ENCODE results near the gene FOXP1. TPM values are rescaled to one million over a fixed set of nuclear protein-coding genes. Genes with fewer than 3 reads are reported as not detected.

The FOXP1 gene
- total RNA-seq, 1 donor from 2014 or later, result 107 TPM

DNA sequence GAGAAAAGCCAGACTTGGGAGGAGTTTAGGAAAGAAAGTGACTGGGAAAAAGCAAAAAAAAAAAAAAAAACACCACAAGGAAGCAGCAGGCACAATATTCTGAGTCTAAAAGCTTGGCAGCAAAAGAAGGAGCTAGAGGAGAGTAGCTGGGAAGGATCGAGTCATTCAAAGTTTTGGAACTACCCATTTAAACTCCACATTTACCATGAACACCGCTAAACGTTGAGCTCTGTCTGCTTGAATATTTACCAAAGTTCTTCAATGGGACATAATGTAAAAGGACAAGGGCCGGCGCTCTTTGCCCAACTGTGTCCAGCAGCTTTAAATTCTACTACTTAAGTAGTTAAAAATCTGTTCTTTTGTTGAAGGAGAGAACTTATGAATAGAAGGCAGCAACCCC is 481.9 kb downstream of the FOXP1 start:
- no peak for FAIRE-seq
- TF ChIP-seq, protein P1, sequence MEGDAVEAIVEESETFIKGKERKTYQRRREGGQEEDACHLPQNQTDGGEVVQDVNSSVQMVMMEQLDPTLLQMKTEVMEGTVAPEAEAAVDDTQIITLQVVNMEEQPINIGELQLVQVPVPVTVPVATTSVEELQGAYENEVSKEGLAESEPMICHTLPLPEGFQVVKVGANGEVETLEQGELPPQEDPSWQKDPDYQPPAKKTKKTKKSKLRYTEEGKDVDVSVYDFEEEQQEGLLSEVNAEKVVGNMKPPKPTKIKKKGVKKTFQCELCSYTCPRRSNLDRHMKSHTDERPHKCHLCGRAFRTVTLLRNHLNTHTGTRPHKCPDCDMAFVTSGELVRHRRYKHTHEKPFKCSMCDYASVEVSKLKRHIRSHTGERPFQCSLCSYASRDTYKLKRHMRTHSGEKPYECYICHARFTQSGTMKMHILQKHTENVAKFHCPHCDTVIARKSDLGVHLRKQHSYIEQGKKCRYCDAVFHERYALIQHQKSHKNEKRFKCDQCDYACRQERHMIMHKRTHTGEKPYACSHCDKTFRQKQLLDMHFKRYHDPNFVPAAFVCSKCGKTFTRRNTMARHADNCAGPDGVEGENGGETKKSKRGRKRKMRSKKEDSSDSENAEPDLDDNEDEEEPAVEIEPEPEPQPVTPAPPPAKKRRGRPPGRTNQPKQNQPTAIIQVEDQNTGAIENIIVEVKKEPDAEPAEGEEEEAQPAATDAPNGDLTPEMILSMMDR (IDR thresholded peaks at IDR 0.05; ENCODE audit: insufficient read depth, low read depth, low read length), result no peak
- no peak for TF ChIP-seq EZH2 (IDR thresholded peaks at IDR 0.05; ENCODE audit: insufficient read depth, low read length)
- H3K4me1 Mint-ChIP-seq (ENCODE audit: low read depth, unreplicated experiment), result peaks cover 53% of the 10 kb centered on the region
- DNase-seq (ENCODE audit: low read depth), result peak; percentile 35
- H3K4me1 ChIP-seq (ENCODE audit: insufficient read depth, low read length), result peaks cover 57% of the 10 kb centered on the region
- H3K36me3 Mint-ChIP-seq (ENCODE audit: low read depth, unreplicated experiment), result peaks cover 6% of the 10 kb centered on the region
- H2AFZ ChIP-seq (ENCODE audit: low read depth, low read length), result no peak overlapping the region
- no peaks in the 10 kb centered on the region for H4K20me1 ChIP-seq (ENCODE audit: insufficient read depth, low read length)
- H3K27ac Mint-ChIP-seq (ENCODE audit: unreplicated experiment), result peak overlapping the region; percentile 77
- H3K9ac ChIP-seq (ENCODE audit: low read length), result peak overlapping the region; percentile 84
- peaks cover 53% of the 10 kb centered on the region for H3K79me2 ChIP-seq (ENCODE audit: insufficient read depth, low read length)
- no peaks in the 10 kb centered on the region for H3K27me3 Mint-ChIP-seq (ENCODE audit: low read depth, unreplicated experiment)
- no peaks in the 10 kb centered on the region for H3K9me3 ChIP-seq (ENCODE audit: insufficient read depth, low read depth, low read length)
- H3K4me2 ChIP-seq (ENCODE audit: low read length), result peak overlapping the region; percentile 72
- no peak overlapping the region for H3K4me3 Mint-ChIP-seq (ENCODE audit: unreplicated experiment)
- peak overlapping the region; percentile 98 for H3K27ac ChIP-seq (ENCODE audit: low read depth, low read length)
- H3K36me3 ChIP-seq (ENCODE audit: insufficient read depth, low read length), result no peaks in the 10 kb centered on the region
- no peaks in the 10 kb centered on the region for H3K27me3 ChIP-seq (ENCODE audit: insufficient read depth, low read length)
- H3K9me3 Mint-ChIP-seq (ENCODE audit: unreplicated experiment), result no peaks in the 10 kb centered on the region
- no peak overlapping the region for H3K4me3 ChIP-seq (ENCODE audit: insufficient read depth, low read depth, low read length)

DNA sequence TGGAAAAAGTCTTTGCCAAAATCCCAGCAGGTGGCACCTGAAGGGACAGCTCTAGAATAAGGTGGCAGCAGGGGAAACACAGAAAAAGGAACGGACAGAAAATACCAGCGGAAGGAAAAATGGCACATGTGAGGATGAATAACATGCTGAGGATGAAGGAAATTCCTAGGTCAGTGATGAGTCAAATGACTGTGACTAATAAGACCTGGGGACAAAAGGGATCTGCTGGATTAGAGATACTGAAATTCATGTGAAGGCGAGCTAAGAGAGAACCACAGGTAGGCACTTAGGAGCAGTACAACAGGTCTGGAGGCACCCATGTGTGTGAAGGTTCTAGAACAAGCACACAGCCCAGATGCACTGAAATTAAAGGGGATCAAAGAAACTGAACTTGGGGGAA is 482.5 kb downstream of the FOXP1 start:
- Histone ChIP-seq H3K9me3 (ENCODE audit: insufficient read depth, low read depth, low read length) (no peaks in the 10 kb centered on the region), H3K4me1 (ENCODE audit: insufficient read depth, low read length) (peaks cover 57% of the 10 kb centered on the region), H3K4me3 (ENCODE audit: insufficient read depth, low read depth, low read length) (peak overlapping the region; percentile 1), H2AFZ (ENCODE audit: low read depth, low read length) (no peak overlapping the region), H3K4me2 (ENCODE audit: low read length) (peak overlapping the region; percentile 72), H3K79me2 (ENCODE audit: insufficient read depth, low read length) (peaks cover 54% of the 10 kb centered on the region), H3K27ac (ENCODE audit: low read depth, low read length) (peak overlapping the region; percentile 98), H3K27me3 (ENCODE audit: insufficient read depth, low read length) (no peaks in the 10 kb centered on the region), H3K36me3 (ENCODE audit: insufficient read depth, low read length) (no peaks in the 10 kb centered on the region), H3K9ac (ENCODE audit: low read length) (peak overlapping the region; percentile 84), H4K20me1 (ENCODE audit: insufficient read depth, low read length) (no peaks in the 10 kb centered on the region)
- no peaks in the 10 kb centered on the region for H3K27me3 Mint-ChIP-seq (ENCODE audit: low read depth, unreplicated experiment)
- peak overlapping the region; percentile 77 for H3K27ac Mint-ChIP-seq (ENCODE audit: unreplicated experiment)
- peaks cover 6% of the 10 kb centered on the region for H3K36me3 Mint-ChIP-seq (ENCODE audit: low read depth, unreplicated experiment)
- DNase-seq (ENCODE audit: low read depth), result peak; percentile 78
- FAIRE-seq, result peak; percentile 98
- peaks cover 53% of the 10 kb centered on the region for H3K4me1 Mint-ChIP-seq (ENCODE audit: low read depth, unreplicated experiment)
- TF ChIP-seq, protein P1 (IDR thresholded peaks at IDR 0.05; ENCODE audit: insufficient read depth, low read depth, low read length), result no peak
- TF ChIP-seq EZH2 (IDR thresholded peaks at IDR 0.05; ENCODE audit: insufficient read depth, low read length), result no peak
- no peaks in the 10 kb centered on the region for H3K9me3 Mint-ChIP-seq (ENCODE audit: unreplicated experiment)
- H3K4me3 Mint-ChIP-seq (ENCODE audit: unreplicated experiment), result peak overlapping the region; percentile 23

DNA sequence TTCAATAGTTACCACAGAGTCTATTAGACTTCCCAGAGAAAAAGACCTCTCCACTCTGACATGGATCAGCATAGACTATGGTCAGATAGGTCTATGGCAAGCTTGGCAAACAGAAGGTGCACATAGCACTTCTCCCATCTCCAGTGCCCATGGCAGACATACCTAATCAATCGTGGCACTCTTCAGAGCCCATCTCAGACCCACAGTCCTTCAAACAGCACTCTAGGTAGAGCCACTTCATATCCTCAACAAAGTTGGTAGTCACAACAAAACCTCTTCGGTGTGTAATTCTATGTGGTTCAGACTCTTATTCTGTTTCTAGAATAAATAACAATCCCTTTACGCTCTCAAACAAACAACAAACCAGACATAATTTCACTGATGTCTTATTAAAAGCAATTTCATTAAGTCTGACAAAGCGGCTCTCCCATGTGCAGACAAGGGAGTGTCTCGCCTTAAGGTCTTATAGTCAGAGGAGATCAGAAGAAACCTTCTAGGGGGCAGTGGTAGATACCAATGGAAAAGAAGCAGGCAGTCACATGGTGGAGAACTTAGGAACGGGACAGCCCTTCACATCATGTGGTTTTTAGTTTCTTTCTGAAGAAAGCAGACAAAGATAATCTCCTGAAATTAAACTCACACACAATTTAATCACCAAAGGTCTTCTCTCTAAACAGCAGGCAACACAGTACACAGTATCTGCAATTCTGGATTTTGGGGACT is 483.4 kb downstream of the FOXP1 start:
- peaks cover 53% of the 10 kb centered on the region for H3K4me1 Mint-ChIP-seq (ENCODE audit: low read depth, unreplicated experiment)
- no peak for DNase-seq (ENCODE audit: low read depth)

More for the DNA sequence above, 483.4 kb downstream of the FOXP1 start:
- peak overlapping the region; percentile 23 for H3K4me3 Mint-ChIP-seq (ENCODE audit: unreplicated experiment)
- Histone ChIP-seq H3K79me2 (ENCODE audit: insufficient read depth, low read length) (peaks cover 53% of the 10 kb centered on the region), H3K27me3 (ENCODE audit: insufficient read depth, low read length) (no peaks in the 10 kb centered on the region), H3K27ac (ENCODE audit: low read depth, low read length) (peak overlapping the region; percentile 98), H3K36me3 (ENCODE audit: insufficient read depth, low read length) (peaks cover 3% of the 10 kb centered on the region), H3K4me3 (ENCODE audit: insufficient read depth, low read depth, low read length) (no peak overlapping the region), H3K9ac (ENCODE audit: low read length) (peak overlapping the region; percentile 84), H4K20me1 (ENCODE audit: insufficient read depth, low read length) (no peaks in the 10 kb centered on the region), H2AFZ (ENCODE audit: low read depth, low read length) (no peak overlapping the region), H3K4me2 (ENCODE audit: low read length) (peak overlapping the region; percentile 72), H3K9me3 (ENCODE audit: insufficient read depth, low read depth, low read length) (no peaks in the 10 kb centered on the region), H3K4me1 (ENCODE audit: insufficient read depth, low read length) (peaks cover 55% of the 10 kb centered on the region)
- H3K27ac Mint-ChIP-seq (ENCODE audit: unreplicated experiment), result peak overlapping the region; percentile 77
- peaks cover 3% of the 10 kb centered on the region for H3K36me3 Mint-ChIP-seq (ENCODE audit: low read depth, unreplicated experiment)
- FAIRE-seq, result peak; percentile 80
- no peaks in the 10 kb centered on the region for H3K9me3 Mint-ChIP-seq (ENCODE audit: unreplicated experiment)
- no peaks in the 10 kb centered on the region for H3K27me3 Mint-ChIP-seq (ENCODE audit: low read depth, unreplicated experiment)
- TF ChIP-seq, protein P1 (IDR thresholded peaks at IDR 0.05; ENCODE audit: insufficient read depth, low read depth, low read length), result no peak
- TF ChIP-seq EZH2 (IDR thresholded peaks at IDR 0.05; ENCODE audit: insufficient read depth, low read length), result no peak

Measured in astrocyte (in vitro differentiated cells and primary cell).